K562 (cell line): ENCODE measurements around the gene FOXJ1. TPM values are rescaled to one million over a fixed set of nuclear protein-coding genes. Genes with fewer than 3 reads are reported as not detected.

Source experiments
- ATAC-seq: fragments of 200-7000 bp; cut with Tn5 transposase; 3 replicates; pipeline ENCODE4 v1.9.1; 2020; ENCODE audit warnings: moderate library complexity
- BruUV-seq: library from RNA; stranded (reverse); fragments of 400-500 nt; replicated peaks from 2 replicates; lab custom pipeline; 2021; lab: Mats Ljungman, UMichigan
- CTCF ChIA-PET: fragments of 300-600 bp; formaldehyde crosslinking; extraction: SDS; loops from one replicate; lab custom pipeline; 2021; ENCODE audit warnings: low intra/inter-chr PET ratio; lab: Yijun Ruan, JAX
- POLR2A ChIA-PET: fragments of 300-600, 350-650 bp; sonication (Branson Sonifier 250); formaldehyde crosslinking; extraction: SDS; loops from one replicate; lab custom pipeline; 2021; ENCODE audit warnings: antibody characterized with exemption, inconsistent platforms; lab: Yijun Ruan, JAX
- DNase-seq, 4 experiments: peaks; one replicate each; pipeline versions ENCODE4 v3.0.0 to v3.0.0-alpha.2; 2011 to 2018; ENCODE audit warnings: low spot score in 3 of 4, mixed read lengths in 3 of 4; ENCODE audit errors: extremely low read depth in 1 of 4
- FAIRE-seq: peaks from 2 replicates; lab custom pipeline; 2011; peaks lifted over from hg19 to GRCh38; lab: Jason Lieb, UNC
- H2AFZ ChIP-seq: 2 replicates; pipeline ENCODE4 v1.6.0; 2011; ENCODE audit warnings: low read depth, low read length, control low read depth, inconsistent platforms
- H3K27ac ChIP-seq: fragments of 200-600 bp; 3 replicates; pipeline ENCODE4 v1.8.0; 2011; ENCODE audit warnings: low read depth, mild to moderate bottlenecking, control low read depth, inconsistent platforms, low read length, moderate library complexity, mixed read lengths; ENCODE audit errors: extremely low read depth
- H3K27me3 ChIP-seq, 2 experiments: fragments of 300-600 bp in 1 of 2; 2 replicates in 1 of 2; 3 replicates in 1 of 2; pipeline versions ENCODE4 v1.6.0 to v1.8.0; 2011; ENCODE audit warnings: inconsistent platforms in 2 of 2, low read length in 2 of 2, mild to moderate bottlenecking in 1 of 2, mixed read lengths in 1 of 2, moderate library complexity in 1 of 2; ENCODE audit not compliant: control insufficient read depth in 2 of 2, insufficient read depth in 2 of 2
- H3K36me3 ChIP-seq: fragments of 300-600 bp; 3 replicates; pipeline ENCODE4 v1.8.0; 2011; ENCODE audit warnings: mild to moderate bottlenecking, low read length, inconsistent platforms; ENCODE audit not compliant: control insufficient read depth, insufficient read depth
- H3K4me1 ChIP-seq, 2 experiments: fragments of 200-600 bp in 1 of 2; replicated peaks in 1 of 2; 2 replicates in 1 of 2; 3 replicates in 1 of 2; pipeline versions ENCODE4 v1.5.1 to v1.8.0; 2011; ENCODE audit warnings: inconsistent platforms in 2 of 2, low read length in 2 of 2, mild to moderate bottlenecking in 1 of 2, mixed read lengths in 1 of 2, moderate library complexity in 1 of 2; ENCODE audit not compliant: control insufficient read depth in 2 of 2, insufficient read depth in 2 of 2
- H3K4me2 ChIP-seq: 2 replicates; pipeline ENCODE4 v1.6.1; 2011; ENCODE audit warnings: low read length, control low read depth, inconsistent platforms, mixed read lengths; ENCODE audit not compliant: insufficient read depth
- H3K4me3 ChIP-seq: fragments of 200-600 bp; sonication (generic), shearing (Covaris generic); 2 replicates; pipeline ENCODE4 v1.5.1; 2016; ENCODE audit warnings: control low read depth, inconsistent platforms
- H3K79me2 ChIP-seq: fragments of 200-600 bp; 3 replicates; pipeline ENCODE4 v1.8.0; 2011; ENCODE audit warnings: low read length, inconsistent platforms; ENCODE audit not compliant: control insufficient read depth, insufficient read depth
- H3K9ac ChIP-seq, 2 experiments: 2 replicates each; pipeline versions ENCODE4 v1.6.0 to v1.6.1; 2011; ENCODE audit warnings: low read depth in 2 of 2, low read length in 2 of 2, control low read depth in 1 of 2, inconsistent platforms in 1 of 2, mild to moderate bottlenecking in 1 of 2, mixed read lengths in 1 of 2; ENCODE audit not compliant: insufficient read depth in 1 of 2
- H3K9me1 ChIP-seq: one replicate; pipeline ENCODE4 v1.6.0; 2011; ENCODE audit warnings: inconsistent platforms, mild to moderate bottlenecking, low read length, moderate library complexity; ENCODE audit not compliant: control insufficient read depth, insufficient read depth
- H3K9me3 ChIP-seq: replicated peaks from 2 replicates; pipeline ENCODE4 v1.5.1; 2011; ENCODE audit warnings: low read depth, low read length, inconsistent platforms; ENCODE audit not compliant: control insufficient read depth, insufficient read depth
- H4K20me1 ChIP-seq: replicated peaks from 2 replicates; pipeline ENCODE4 v1.6.1; 2011; ENCODE audit warnings: low read length, inconsistent platforms, mixed read lengths; ENCODE audit not compliant: control insufficient read depth, insufficient read depth
- FOXM1 ChIP-seq, 2 experiments: fragments of 450-650 bp in 1 of 2; sonication (generic) in 1 of 2; formaldehyde crosslinking in 1 of 2; IDR thresholded peaks; 2 replicates each; pipeline versions ENCODE4 v1.6.1 to v1.9.0; 2017 to 2022; ENCODE audit warnings: low read depth in 2 of 2, mild to moderate bottlenecking in 2 of 2, missing genetic modification reagents in 1 of 2, moderate library complexity in 1 of 2
- GATAD2A ChIP-seq: fragments of 450-650 bp; IDR thresholded peaks from 2 replicates; pipeline ENCODE4 v1.6.1; 2017
- JUND ChIP-seq, 2 experiments: IDR thresholded peaks; 2 replicates in 1 of 2; 3 replicates in 1 of 2; pipeline ENCODE4 v1.6.1; 2011; ENCODE audit warnings: borderline replicate concordance in 2 of 2, low read depth in 2 of 2, low read length in 2 of 2, improper control_type of control experiment in 1 of 2, missing biosample characterization in 1 of 2, missing genetic modification characterization in 1 of 2, missing genetic modification reagents in 1 of 2
- THAP12 ChIP-seq: fragments of 250-450 bp; sonication (Bioruptor Pico); IDR thresholded peaks from 2 replicates; pipeline ENCODE4 v1.9.0; 2021; ENCODE audit warnings: mild to moderate bottlenecking, inconsistent platforms
- ZNF507 ChIP-seq: conservative IDR thresholded peaks from 2 replicates; pipeline ENCODE4 v1.6.1; 2017; ENCODE audit warnings: missing genetic modification characterization, missing compliant biosample characterization
- ZNF511 ChIP-seq: sonication (generic); formaldehyde crosslinking; IDR thresholded peaks from 2 replicates; pipeline ENCODE4 v1.8.0; 2022; ENCODE audit warnings: mild to moderate bottlenecking, missing genetic modification reagents
- WGBS: fragments of 100-300 bp; shearing (Covaris generic); methylation state at CpG from one replicate; pipeline ENCODE4 v1.1.6; 2016; ENCODE audit warnings: low coverage, mixed read lengths; ENCODE audit not compliant: insufficient coverage; ENCODE audit errors: missing lambda C conversion rate; 5-methylcytosine and 5-hydroxymethylcytosine counted together
- in situ Hi-C: fragments of 300-500 bp; cut with MboI; formaldehyde crosslinking; loops from 4 replicates; pipeline ENCODE4 v1.15.0; 2018; ENCODE audit warnings: inconsistent platforms, mixed read lengths
- intact Hi-C: fragments of 100-400 bp; cut with micrococcal nuclease; formaldehyde crosslinking; loops from 2 replicates; pipeline ENCODE4 v1.14.2; 2022
- polyA plus RNA-seq, 8 experiments: library from polyadenylated mRNA; depleted of rRNA in 4 of 8; stranded (reverse) in 5 of 8; unstranded in 3 of 8; fragments of >200 nt; fragmentation: Nextera tagmentation in 2 of 8; fragmentation: Illumina TruSeq in 1 of 8; extraction: Ambion mirVana in 2 of 8; extraction: Trizol in 1 of 8; gene quantifications; 2 replicates each; pipeline versions ENCODE4 v1.2.1 to v1.2.3, GENCODE V29; 2011 to 2014; ENCODE audit warnings: inconsistent platforms in 1 of 8, missing spikeins in 1 of 8
- total RNA-seq, 7 experiments: library from RNA; depleted of rRNA in 6 of 7; stranded (reverse); fragments of >200 nt in 6 of 7; fragmentation: Illumina TruSeq in 2 of 7; extraction: Trizol in 2 of 7; gene quantifications; 2 replicates each; pipeline versions ENCODE4 v1.2.1 to v1.2.3, GENCODE V29; 2011 to 2021; ENCODE audit warnings: low replicate concordance in 1 of 7
- TF ChIP-seq, protein P1 (sequence below): sonication (generic); formaldehyde crosslinking; IDR thresholded peaks from 2 replicates; pipeline ENCODE4 v1.8.0; 2022; ENCODE audit warnings: missing genetic modification reagents, mild to moderate bottlenecking, borderline replicate concordance
- TF ChIP-seq, protein P2 (sequence below): fragments of 450-650 bp; IDR thresholded peaks from 2 replicates; pipeline ENCODE4 v1.7.1; 2018; ENCODE audit warnings: mild to moderate bottlenecking, low read depth; ENCODE audit not compliant: partially characterized antibody
- TF ChIP-seq, protein P3 (sequence below): fragments of 250-450 bp; sonication (Bioruptor Pico); IDR thresholded peaks from 2 replicates; pipeline ENCODE4 v1.8.0; 2022; ENCODE audit warnings: moderate library complexity, mild to moderate bottlenecking, inconsistent platforms

The FOXJ1 gene
- total and polyA plus RNA-seq, 9 of the 15 experiments (the other 6 are each of a cell fraction or from before 2014, with no cell fraction given): 0.07 TPM; not detected in 8

DNA sequence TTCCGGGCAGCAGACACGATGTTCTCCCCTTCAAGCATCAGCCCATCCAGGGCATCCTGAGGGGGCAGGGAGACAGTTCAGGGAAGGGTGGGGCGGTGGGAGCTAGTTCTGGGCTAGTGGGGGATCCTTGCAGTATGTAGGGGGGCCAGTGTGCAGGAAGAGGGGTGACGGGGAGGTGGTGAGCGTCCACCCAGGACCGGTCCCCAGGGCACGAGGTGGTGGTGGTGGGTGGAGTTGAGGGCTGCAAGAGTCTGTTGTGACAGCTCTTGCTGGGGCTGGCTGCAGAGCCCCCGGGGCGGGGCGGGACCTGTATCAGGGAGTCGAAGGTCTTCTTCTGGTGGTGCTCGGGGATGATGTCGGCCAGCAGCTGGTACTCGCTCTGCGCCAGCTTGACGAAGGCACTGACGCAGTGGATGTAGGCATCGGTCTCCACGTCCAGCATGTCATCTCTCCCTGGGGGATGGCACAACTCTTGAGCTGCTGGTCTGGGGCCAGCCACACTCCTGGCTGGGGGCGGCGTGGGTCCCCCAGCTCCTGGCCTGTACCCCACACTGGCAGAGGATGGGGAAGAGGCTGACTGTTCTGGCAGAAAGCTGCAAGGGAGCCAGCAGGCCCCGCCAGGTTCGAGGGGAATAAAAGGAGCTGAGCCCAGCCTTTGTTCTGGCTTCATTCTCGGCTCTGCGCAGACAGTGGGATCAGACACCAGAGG is 52.0 kb downstream of the FOXJ1 start:
- POLR2A ChIA-PET: interaction anchor here (0.6 to 0.9 kb wide), 3 partner anchors 10 to 52 kb away, joined by 3 read pairs; partner anchors contain the start of genes FOXJ1, SRP68 and ZACN
- WGBS: 93% methylated on average over 21 of the region's 25 CpGs
- Histone ChIP-seq H3K27ac (no peak overlapping the region), H4K20me1 (0 out of 2 replicates have a peak, but pooled peaks cover 4% of the 10 kb centered on the region), H3K9me3 (no peaks in the 10 kb centered on the region), H3K9me1 (no peaks in the 10 kb centered on the region), H3K79me2 (no peaks in the 10 kb centered on the region), H3K36me3 (peaks cover 84% of the 10 kb centered on the region; the same call in 2 of the 3 replicates), H3K4me2 (no peak overlapping the region), H3K27me3 (no peaks in the 10 kb centered on the region), H2AFZ (no peak overlapping the region), H3K9ac (no peak overlapping the region; a peak in 1 of 4 replicates), H3K4me3 (no peak overlapping the region), H3K4me1 (peaks cover 0 to 8% of the 10 kb centered on the region in 2 experiments; a peak in 1 of 5 replicates)
- CTCF ChIA-PET: no interaction called here
- intact Hi-C loops: no loop called here
- in situ Hi-C loops: no loop called here
- no TSS peak for BruUV-seq
- FAIRE-seq: no peak
- ATAC-seq: no peak
- no peak for DNase-seq
- TF ChIP-seq, protein P1, sequence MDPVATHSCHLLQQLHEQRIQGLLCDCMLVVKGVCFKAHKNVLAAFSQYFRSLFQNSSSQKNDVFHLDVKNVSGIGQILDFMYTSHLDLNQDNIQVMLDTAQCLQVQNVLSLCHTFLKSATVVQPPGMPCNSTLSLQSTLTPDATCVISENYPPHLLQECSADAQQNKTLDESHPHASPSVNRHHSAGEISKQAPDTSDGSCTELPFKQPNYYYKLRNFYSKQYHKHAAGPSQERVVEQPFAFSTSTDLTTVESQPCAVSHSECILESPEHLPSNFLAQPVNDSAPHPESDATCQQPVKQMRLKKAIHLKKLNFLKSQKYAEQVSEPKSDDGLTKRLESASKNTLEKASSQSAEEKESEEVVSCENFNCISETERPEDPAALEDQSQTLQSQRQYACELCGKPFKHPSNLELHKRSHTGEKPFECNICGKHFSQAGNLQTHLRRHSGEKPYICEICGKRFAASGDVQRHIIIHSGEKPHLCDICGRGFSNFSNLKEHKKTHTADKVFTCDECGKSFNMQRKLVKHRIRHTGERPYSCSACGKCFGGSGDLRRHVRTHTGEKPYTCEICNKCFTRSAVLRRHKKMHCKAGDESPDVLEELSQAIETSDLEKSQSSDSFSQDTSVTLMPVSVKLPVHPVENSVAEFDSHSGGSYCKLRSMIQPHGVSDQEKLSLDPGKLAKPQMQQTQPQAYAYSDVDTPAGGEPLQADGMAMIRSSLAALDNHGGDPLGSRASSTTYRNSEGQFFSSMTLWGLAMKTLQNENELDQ (CRISPR knock-in tag): no peak
- no peak for TF ChIP-seq ZNF507
- TF ChIP-seq, protein P2, sequence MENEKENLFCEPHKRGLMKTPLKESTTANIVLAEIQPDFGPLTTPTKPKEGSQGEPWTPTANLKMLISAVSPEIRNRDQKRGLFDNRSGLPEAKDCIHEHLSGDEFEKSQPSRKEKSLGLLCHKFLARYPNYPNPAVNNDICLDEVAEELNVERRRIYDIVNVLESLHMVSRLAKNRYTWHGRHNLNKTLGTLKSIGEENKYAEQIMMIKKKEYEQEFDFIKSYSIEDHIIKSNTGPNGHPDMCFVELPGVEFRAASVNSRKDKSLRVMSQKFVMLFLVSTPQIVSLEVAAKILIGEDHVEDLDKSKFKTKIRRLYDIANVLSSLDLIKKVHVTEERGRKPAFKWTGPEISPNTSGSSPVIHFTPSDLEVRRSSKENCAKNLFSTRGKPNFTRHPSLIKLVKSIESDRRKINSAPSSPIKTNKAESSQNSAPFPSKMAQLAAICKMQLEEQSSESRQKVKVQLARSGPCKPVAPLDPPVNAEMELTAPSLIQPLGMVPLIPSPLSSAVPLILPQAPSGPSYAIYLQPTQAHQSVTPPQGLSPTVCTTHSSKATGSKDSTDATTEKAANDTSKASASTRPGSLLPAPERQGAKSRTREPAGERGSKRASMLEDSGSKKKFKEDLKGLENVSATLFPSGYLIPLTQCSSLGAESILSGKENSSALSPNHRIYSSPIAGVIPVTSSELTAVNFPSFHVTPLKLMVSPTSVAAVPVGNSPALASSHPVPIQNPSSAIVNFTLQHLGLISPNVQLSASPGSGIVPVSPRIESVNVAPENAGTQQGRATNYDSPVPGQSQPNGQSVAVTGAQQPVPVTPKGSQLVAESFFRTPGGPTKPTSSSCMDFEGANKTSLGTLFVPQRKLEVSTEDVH: no peak
- TF ChIP-seq THAP12 (CRISPR knock-in tag): no peak
- TF ChIP-seq ZNF511: no peak
- no peak for TF ChIP-seq FOXM1 (IDR thresholded peaks at IDR 0.05; ENCODE audit: low read depth)
- no peak for TF ChIP-seq FOXM1 (CRISPR knock-in tag; IDR thresholded peaks at IDR 0.05; ENCODE audit: low read depth)
- TF ChIP-seq, protein P3, sequence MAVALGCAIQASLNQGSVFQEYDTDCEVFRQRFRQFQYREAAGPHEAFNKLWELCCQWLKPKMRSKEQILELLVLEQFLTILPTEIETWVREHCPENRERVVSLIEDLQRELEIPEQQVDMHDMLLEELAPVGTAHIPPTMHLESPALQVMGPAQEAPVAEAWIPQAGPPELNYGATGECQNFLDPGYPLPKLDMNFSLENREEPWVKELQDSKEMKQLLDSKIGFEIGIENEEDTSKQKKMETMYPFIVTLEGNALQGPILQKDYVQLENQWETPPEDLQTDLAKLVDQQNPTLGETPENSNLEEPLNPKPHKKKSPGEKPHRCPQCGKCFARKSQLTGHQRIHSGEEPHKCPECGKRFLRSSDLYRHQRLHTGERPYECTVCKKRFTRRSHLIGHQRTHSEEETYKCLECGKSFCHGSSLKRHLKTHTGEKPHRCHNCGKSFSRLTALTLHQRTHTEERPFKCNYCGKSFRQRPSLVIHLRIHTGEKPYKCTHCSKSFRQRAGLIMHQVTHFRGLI: no peak
- no peak for TF ChIP-seq GATAD2A
- TF ChIP-seq JUND (IDR thresholded peaks at IDR 0.05; ENCODE audit: borderline replicate concordance, low read depth, low read length): no peak
- no peak for TF ChIP-seq JUND (tag; IDR thresholded peaks at IDR 0.05; ENCODE audit: borderline replicate concordance, low read depth, low read length)
